Astrocyte (in vitro differentiated cells and primary cell): Measurements from ENCODE around the gene DUS4L.

ENCODE experiments used
- EZH2 ChIP-seq: IDR thresholded peaks from 2 replicates; pipeline ENCODE4 v1.6.1; 2012; ENCODE audit warnings: mild to moderate bottlenecking, low read length, inconsistent platforms; ENCODE audit not compliant: insufficient read depth
- TF ChIP-seq, protein P1 (sequence below): IDR thresholded peaks from 2 replicates; pipeline ENCODE4 v1.5.1; 2011; ENCODE audit warnings: low read depth, mild to moderate bottlenecking, inconsistent platforms, low read length, moderate library complexity; ENCODE audit not compliant: insufficient read depth

DNA sequence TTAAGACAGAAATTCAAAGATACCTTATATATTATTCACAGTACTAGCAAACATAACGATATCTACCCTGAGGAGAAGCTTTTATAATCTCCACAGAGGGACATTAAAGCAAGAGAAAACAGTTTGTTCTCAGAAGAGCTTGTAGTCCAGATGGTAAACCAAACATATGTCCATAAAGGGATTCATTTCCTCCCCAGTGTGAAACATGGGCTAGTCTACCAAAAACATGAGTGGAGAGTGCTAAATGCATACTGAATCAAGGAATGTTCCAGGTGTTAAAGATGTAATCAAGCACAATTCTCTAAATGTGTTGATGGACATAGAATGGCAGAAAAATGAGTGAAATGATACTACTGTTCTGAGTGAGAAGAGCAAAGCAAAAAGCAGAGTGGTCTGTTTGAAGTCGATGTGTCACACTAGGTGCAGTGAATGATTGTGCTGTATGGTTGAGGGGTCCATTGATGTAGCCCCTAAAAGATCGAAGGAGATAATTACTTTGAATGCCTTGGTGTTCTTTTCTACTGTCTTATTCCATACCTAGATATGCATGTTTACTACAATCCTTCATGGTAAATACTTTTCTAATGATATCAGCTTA is 41.5 kb downstream of the DUS4L start:
- no peak for TF ChIP-seq EZH2
- TF ChIP-seq, protein P1, sequence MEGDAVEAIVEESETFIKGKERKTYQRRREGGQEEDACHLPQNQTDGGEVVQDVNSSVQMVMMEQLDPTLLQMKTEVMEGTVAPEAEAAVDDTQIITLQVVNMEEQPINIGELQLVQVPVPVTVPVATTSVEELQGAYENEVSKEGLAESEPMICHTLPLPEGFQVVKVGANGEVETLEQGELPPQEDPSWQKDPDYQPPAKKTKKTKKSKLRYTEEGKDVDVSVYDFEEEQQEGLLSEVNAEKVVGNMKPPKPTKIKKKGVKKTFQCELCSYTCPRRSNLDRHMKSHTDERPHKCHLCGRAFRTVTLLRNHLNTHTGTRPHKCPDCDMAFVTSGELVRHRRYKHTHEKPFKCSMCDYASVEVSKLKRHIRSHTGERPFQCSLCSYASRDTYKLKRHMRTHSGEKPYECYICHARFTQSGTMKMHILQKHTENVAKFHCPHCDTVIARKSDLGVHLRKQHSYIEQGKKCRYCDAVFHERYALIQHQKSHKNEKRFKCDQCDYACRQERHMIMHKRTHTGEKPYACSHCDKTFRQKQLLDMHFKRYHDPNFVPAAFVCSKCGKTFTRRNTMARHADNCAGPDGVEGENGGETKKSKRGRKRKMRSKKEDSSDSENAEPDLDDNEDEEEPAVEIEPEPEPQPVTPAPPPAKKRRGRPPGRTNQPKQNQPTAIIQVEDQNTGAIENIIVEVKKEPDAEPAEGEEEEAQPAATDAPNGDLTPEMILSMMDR = no peak
